Sigmoid colon (tissue), 7 donors: ENCODE data around the gene TPH1. TPM values are rescaled to one million over a fixed set of nuclear protein-coding genes. Genes with fewer than 3 reads are reported as not detected.

ENCODE experiments used
- DNase-seq: peaks from one replicate; pipeline ENCODE4 v3.0.0-alpha.2; 2019
- H3K27ac ChIP-seq, 4 donors: fragments of 200-600 bp; sonication (generic); one replicate each; pipeline ENCODE4 v1.5.1; 2016 to 2019; ENCODE audit warnings: mild to moderate bottlenecking in 1 of 4
- H3K27me3 ChIP-seq, 3 donors: fragments of 200-600 bp; sonication (generic); one replicate each; pipeline ENCODE4 v1.5.1; 2019; ENCODE audit warnings: mild to moderate bottlenecking in 1 of 3
- H3K36me3 ChIP-seq, 4 donors: fragments of 200-600 bp; sonication (generic); one replicate each; pipeline ENCODE4 v1.5.1; 2016 to 2019
- H3K4me1 ChIP-seq, 4 donors: fragments of 200-600 bp; sonication (generic); one replicate each; pipeline ENCODE4 v1.5.1; 2017 to 2019
- H3K4me3 ChIP-seq, 4 donors: fragments of 200-600 bp; sonication (generic); one replicate each; pipeline ENCODE4 v1.5.1; 2017 to 2019; ENCODE audit warnings: mild to moderate bottlenecking in 2 of 4, moderate library complexity in 1 of 4
- H3K9me3 ChIP-seq, 4 donors: fragments of 200-600 bp in 3 of 4; sonication (generic) in 3 of 4; one replicate each; pipeline versions ENCODE4 v1.5.1 to v1.6.1; 2013 to 2019
- EP300 ChIP-seq, 4 donors: sonication (generic); formaldehyde crosslinking; IDR thresholded peaks; one replicate each; pipeline ENCODE4 v1.6.1; 2017; ENCODE audit warnings: antibody characterized with exemption in 4 of 4
- POLR2A ChIP-seq, 2 donors: fragments of 450-650 bp; IDR thresholded peaks; one replicate each; pipeline ENCODE4 v1.6.1; 2016; ENCODE audit warnings: antibody characterized with exemption in 2 of 2, mild to moderate bottlenecking in 2 of 2, moderate library complexity in 2 of 2
- POLR2AphosphoS5 ChIP-seq, 4 donors: sonication (generic); formaldehyde crosslinking; IDR thresholded peaks; one replicate each; pipeline ENCODE4 v1.6.1; 2017; ENCODE audit warnings: antibody characterized with exemption in 4 of 4
- WGBS, 2 donors: extraction: QIAGEN DNeasy Blood & Tissue Kit; methylation state at CpG; one replicate each; pipeline ENCODE4 v1.1.7; 2013; 5-methylcytosine and 5-hydroxymethylcytosine counted together
- intact Hi-C: fragments of 100-400 bp; cut with DNase I; formaldehyde crosslinking; loops from one replicate; pipeline ENCODE4 v1.15.1; 2023
- polyA plus RNA-seq, 3 donors: library from polyadenylated mRNA; stranded (reverse); fragments of 200-250 nt; gene quantifications; one replicate each; pipeline ENCODE4 v1.2.3, GENCODE V29; 2013
- total RNA-seq, 4 donors: library from RNA; depleted of rRNA; stranded (reverse); fragments of >200 nt; gene quantifications; one replicate each; pipeline ENCODE4 v1.1.0, GENCODE V29; 2016
- TF ChIP-seq, protein P1 (sequence below), 4 experiments: fragments of 450-650 bp in 3 of 4; fragments of 200-600 bp in 1 of 4; IDR thresholded peaks; one replicate each; pipeline ENCODE4 v1.5.1; 2016 to 2019; ENCODE audit warnings: antibody characterized with exemption in 4 of 4, mild to moderate bottlenecking in 3 of 4, moderate library complexity in 2 of 4
- donor health status: healthy with polysubstance abuse.
- donor health status: Bipolar disorder and iron deficiency.
- donor health status: healthy.

The TPH1 gene
- total and polyA plus RNA-seq, 7 donors = 0.28 to 4.6 (median 0.79) TPM

DNA sequence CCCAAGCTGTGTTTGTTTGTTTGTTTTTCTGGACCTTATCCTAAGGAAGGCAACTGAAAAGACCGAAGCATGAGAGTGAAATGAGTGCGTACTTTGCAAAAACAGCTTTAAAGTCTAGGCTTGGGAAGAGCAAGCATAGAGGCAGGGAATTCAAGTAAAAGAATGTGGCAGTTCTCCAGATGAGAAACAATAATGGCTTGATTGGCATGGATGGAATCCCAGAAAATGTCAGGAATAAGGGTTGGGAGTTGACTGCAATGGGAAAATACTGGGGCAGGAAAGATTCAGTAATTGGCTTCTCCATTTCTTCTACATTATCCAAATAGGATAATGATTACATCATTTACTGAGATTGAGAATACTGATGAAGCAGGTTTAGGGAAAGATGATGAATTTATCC is 42.3 kb upstream of the TPH1 start:
- 97% methylated on average over 2 of the region's 2 CpGs for WGBS, 2 donors
- no peak overlapping the region for H3K27ac ChIP-seq
- no peak for TF ChIP-seq POLR2AphosphoS5 (IDR thresholded peaks at IDR 0.05)
- TF ChIP-seq EP300 (IDR thresholded peaks at IDR 0.05) = no peak
- TF ChIP-seq, protein P1, sequence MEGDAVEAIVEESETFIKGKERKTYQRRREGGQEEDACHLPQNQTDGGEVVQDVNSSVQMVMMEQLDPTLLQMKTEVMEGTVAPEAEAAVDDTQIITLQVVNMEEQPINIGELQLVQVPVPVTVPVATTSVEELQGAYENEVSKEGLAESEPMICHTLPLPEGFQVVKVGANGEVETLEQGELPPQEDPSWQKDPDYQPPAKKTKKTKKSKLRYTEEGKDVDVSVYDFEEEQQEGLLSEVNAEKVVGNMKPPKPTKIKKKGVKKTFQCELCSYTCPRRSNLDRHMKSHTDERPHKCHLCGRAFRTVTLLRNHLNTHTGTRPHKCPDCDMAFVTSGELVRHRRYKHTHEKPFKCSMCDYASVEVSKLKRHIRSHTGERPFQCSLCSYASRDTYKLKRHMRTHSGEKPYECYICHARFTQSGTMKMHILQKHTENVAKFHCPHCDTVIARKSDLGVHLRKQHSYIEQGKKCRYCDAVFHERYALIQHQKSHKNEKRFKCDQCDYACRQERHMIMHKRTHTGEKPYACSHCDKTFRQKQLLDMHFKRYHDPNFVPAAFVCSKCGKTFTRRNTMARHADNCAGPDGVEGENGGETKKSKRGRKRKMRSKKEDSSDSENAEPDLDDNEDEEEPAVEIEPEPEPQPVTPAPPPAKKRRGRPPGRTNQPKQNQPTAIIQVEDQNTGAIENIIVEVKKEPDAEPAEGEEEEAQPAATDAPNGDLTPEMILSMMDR (IDR thresholded peaks at IDR 0.05) = no peak
- TF ChIP-seq POLR2A (IDR thresholded peaks at IDR 0.05) = no peak
- no peak overlapping the region for H3K4me3 ChIP-seq
- intact Hi-C loops = no loop called here
- H3K36me3 ChIP-seq = peaks cover 0 to 83% (median 17%) of the 10 kb centered on the region in 4 donors
- no peak for DNase-seq
- no peaks in the 10 kb centered on the region for H3K4me1 ChIP-seq
- no peaks in the 10 kb centered on the region for H3K9me3 ChIP-seq
- H3K27me3 ChIP-seq = no peaks in the 10 kb centered on the region

DNA sequence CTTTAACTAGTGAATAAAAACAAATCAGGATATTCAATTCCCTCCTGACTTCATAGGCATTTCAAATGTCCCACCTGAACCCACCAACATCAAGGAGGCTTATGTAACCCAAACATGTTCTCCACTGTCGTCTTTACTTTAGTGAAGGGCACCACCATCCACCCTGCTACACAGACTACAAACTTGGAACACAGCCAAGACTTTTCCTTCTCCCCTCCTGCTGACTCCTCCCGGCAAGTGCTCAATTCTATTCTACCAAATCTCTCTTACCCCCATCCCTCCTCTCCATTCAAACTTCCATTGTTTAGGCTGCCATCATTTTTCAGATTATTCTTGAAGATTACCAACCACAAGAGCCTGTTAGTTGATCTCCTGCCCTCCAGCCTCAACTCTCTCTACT is 35.5 kb upstream of the TPH1 start:
- no peak for DNase-seq
- no peaks in the 10 kb centered on the region for H3K9me3 ChIP-seq
- WGBS, 2 donors = 85 to 86% methylated on average over 2 of the region's 2 CpGs
- H3K27me3 ChIP-seq = no peaks in the 10 kb centered on the region
- intact Hi-C loops = no loop called here
- H3K27ac ChIP-seq = no peak overlapping the region
- TF ChIP-seq, protein P1 (IDR thresholded peaks at IDR 0.05) = no peak
- no peak for TF ChIP-seq POLR2AphosphoS5 (IDR thresholded peaks at IDR 0.05)
- no peak for TF ChIP-seq EP300 (IDR thresholded peaks at IDR 0.05)
- TF ChIP-seq POLR2A (IDR thresholded peaks at IDR 0.05) = no peak
- peaks cover 0 to 64% (median 16%) of the 10 kb centered on the region in 4 donors for H3K36me3 ChIP-seq
- H3K4me1 ChIP-seq = no peaks in the 10 kb centered on the region
- H3K4me3 ChIP-seq = no peak overlapping the region

DNA sequence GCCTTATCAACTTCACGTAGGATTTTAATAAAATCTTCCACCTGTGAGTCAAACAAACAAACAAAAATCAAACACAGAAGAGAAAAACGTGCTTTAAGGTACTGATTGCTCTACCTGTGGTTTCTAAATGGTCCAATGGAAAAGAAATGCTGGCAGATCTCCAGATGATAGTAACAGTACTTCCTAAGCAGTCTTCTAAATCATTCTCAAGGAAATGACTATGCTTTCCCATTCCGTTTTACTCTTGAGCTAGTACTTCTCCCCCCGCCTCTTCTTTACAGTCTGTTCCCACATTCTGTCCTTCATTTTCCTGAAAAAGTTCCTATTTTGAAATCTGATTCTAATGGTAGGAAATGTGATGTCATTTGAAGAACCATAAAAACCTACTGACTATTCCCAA is 34.4 kb upstream of the TPH1 start:
- Histone ChIP-seq H3K27me3 (no peaks in the 10 kb centered on the region), H3K4me3 (no peak overlapping the region), H3K36me3 (peaks cover 0 to 52% (median 10%) of the 10 kb centered on the region in 4 donors), H3K4me1 (no peaks in the 10 kb centered on the region), H3K27ac (no peak overlapping the region), H3K9me3 (no peaks in the 10 kb centered on the region)
- WGBS, 2 donors = 66 to 68% methylated on average over 4 of the region's 4 CpGs
- intact Hi-C loops = no loop called here
- TF ChIP-seq EP300 (IDR thresholded peaks at IDR 0.05) (no peak), POLR2A (IDR thresholded peaks at IDR 0.05) (no peak), POLR2AphosphoS5 (IDR thresholded peaks at IDR 0.05) (no peak)
- TF ChIP-seq, protein P1 (IDR thresholded peaks at IDR 0.05) = no peak
- no peak for DNase-seq

DNA sequence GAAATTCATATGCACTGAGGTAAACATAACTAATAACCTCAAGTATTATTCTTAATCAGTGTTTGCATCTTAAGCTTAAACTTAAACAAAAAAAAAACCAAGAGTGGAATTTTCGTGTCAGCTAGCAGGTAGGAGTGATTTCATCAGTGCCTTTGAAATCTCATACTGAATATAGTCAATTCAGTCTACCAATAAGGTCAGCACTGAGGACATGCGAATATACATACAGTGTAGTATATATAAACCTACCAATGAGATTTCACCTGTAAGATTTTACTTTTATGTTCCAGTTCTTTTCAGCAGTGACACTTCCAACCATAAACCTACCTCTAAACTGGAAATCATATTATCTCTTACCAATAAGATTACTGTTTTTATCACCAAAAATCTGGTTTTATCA is 32.8 kb upstream of the TPH1 start:
- intact Hi-C loops = no loop called here
- TF ChIP-seq EP300 (IDR thresholded peaks at IDR 0.05) (no peak), POLR2A (IDR thresholded peaks at IDR 0.05) (no peak), POLR2AphosphoS5 (IDR thresholded peaks at IDR 0.05) (no peak)
- TF ChIP-seq, protein P1 (IDR thresholded peaks at IDR 0.05) = no peak
- WGBS, 2 donors = 88 to 94% methylated on average over 2 of the region's 2 CpGs
- no peaks in the 10 kb centered on the region for H3K9me3 ChIP-seq
- H3K27ac ChIP-seq = no peak overlapping the region
- H3K4me3 ChIP-seq = no peak overlapping the region
- no peaks in the 10 kb centered on the region for H3K27me3 ChIP-seq
- H3K36me3 ChIP-seq = peaks cover 0 to 46% (median 10%) of the 10 kb centered on the region in 4 donors
- no peaks in the 10 kb centered on the region for H3K4me1 ChIP-seq
- no peak for DNase-seq

DNA sequence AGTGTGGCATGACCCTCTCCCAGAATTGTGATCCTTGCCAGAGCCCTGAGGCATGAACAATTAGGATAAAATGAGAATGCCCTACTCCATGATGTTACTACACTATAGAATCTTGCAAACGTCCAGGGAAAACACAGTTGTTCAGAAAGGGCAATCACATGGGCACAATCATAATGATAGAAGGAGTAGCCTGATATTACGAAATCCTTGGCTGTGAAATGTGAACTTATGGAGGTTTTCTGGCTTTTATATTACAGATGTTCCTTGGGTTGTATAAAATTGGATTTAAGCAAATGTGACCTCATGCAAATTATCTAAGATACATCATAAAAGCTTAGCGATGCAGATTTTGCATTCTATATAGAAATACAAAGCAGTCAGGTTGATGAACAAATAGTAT is 29.4 kb upstream of the TPH1 start:
- intact Hi-C loops = no loop called here
- Histone ChIP-seq H3K4me1 (no peaks in the 10 kb centered on the region), H3K36me3 (peaks cover 0 to 19% (median 5%) of the 10 kb centered on the region in 4 donors), H3K4me3 (no peak overlapping the region), H3K27ac (no peak overlapping the region), H3K9me3 (no peaks in the 10 kb centered on the region), H3K27me3 (no peaks in the 10 kb centered on the region)
- DNase-seq = no peak
- 86 to 90% methylated on average over 3 of the region's 3 CpGs for WGBS, 2 donors
- TF ChIP-seq POLR2A (IDR thresholded peaks at IDR 0.05) (no peak), POLR2AphosphoS5 (IDR thresholded peaks at IDR 0.05) (no peak), EP300 (IDR thresholded peaks at IDR 0.05) (no peak)
- TF ChIP-seq, protein P1 (IDR thresholded peaks at IDR 0.05) = no peak
